Right lobe of liver (tissue), 6 donors: ENCODE measurements around the gene IRF2BP1. TPM values are rescaled to one million over a fixed set of nuclear protein-coding genes. Genes with fewer than 3 reads are reported as not detected.

ENCODE experiments used
- ATAC-seq, 4 donors: fragments of 200-7000 bp; cut with Tn5 transposase; one replicate each; pipeline ENCODE4 v1.9.1; 2020; ENCODE audit warnings: mild to moderate bottlenecking in 4 of 4, moderate library complexity in 4 of 4
- DNase-seq, 3 donors: peaks; one replicate each; pipeline ENCODE4 v3.0.0-alpha.2; 2020
- H3K27ac ChIP-seq, 3 donors: fragments of 200-600 bp; one replicate each; pipeline ENCODE4 v1.8.0; 2022
- H3K27me3 ChIP-seq, 2 donors: fragments of 200-600 bp; one replicate each; pipeline ENCODE4 v1.8.0; 2022
- H3K36me3 ChIP-seq, 4 donors: fragments of 200-600 bp; sonication (generic) in 1 of 4; one replicate each; pipeline versions ENCODE4 v1.5.1 to v1.8.0; 2017 to 2022; ENCODE audit warnings: control low read depth in 1 of 4
- H3K4me1 ChIP-seq, 4 donors: fragments of 200-600 bp; sonication (generic) in 1 of 4; one replicate each; pipeline versions ENCODE4 v1.5.1 to v1.8.0; 2017 to 2022; ENCODE audit warnings: control low read depth in 1 of 4
- H3K4me3 ChIP-seq, 3 donors: fragments of 200-600 bp; one replicate each; pipeline ENCODE4 v1.8.0; 2022
- H3K9me3 ChIP-seq, 4 donors: fragments of 200-600 bp; sonication (generic) in 1 of 4; one replicate each; pipeline versions ENCODE4 v1.5.1 to v1.8.0; 2017 to 2022; ENCODE audit warnings: control low read depth in 1 of 4
- CTCF ChIP-seq, 4 donors: fragments of 200-600 bp in 3 of 4; fragments of 450-650 bp in 1 of 4; IDR thresholded peaks; one replicate each; pipeline versions ENCODE4 v1.5.1 to v1.8.0; 2016 to 2022; ENCODE audit warnings: antibody characterized with exemption in 4 of 4, mild to moderate bottlenecking in 2 of 4
- POLR2A ChIP-seq: fragments of 450-650 bp; IDR thresholded peaks from one replicate; pipeline ENCODE4 v1.6.1; 2017; ENCODE audit warnings: antibody characterized with exemption, mild to moderate bottlenecking
- WGBS: methylation state at CpG from one replicate; pipeline ENCODE4 v1.1.6; 2018; ENCODE audit warnings: low coverage, low lambda C conversion rate; ENCODE audit not compliant: insufficient coverage; ENCODE audit errors: missing lambda C conversion rate; 5-methylcytosine and 5-hydroxymethylcytosine counted together
- intact Hi-C, 2 donors: fragments of 100-400 bp; cut with DNase I; formaldehyde crosslinking; loops; one replicate each; pipeline versions ENCODE4 v1.11.2 to v1.14.1; 2022
- total RNA-seq, 6 experiments: library from RNA; depleted of rRNA in 2 of 6; stranded (reverse); fragments of >200 nt in 2 of 6; fragmentation: NEBNext Ultra II Directional in 3 of 6; extraction: Animal tissue kit (Norgen Biotek cat#: 25700) in 3 of 6; gene quantifications; one replicate each; pipeline versions ENCODE4 v1.1.0 to v1.2.4, GENCODE V29; 2016 to 2023
- donor health status: DM: no; HTN: yes; CAD: no.
- donor health status: DM: no; HTN: no; CAD: no.
- donor health status: DM: no; HTN: no; CAD: no.
- donor health status: DM: no; HTN: yes; CAD: no.
- donor health status: DM: no; HTN: yes; CAD: no.

Gene IRF2BP1
- total RNA-seq, 6 experiments from 2014 or later = 12.8 to 21.5 (median 15.5) TPM

- no peaks in the 10 kb centered on the region for H3K36me3 ChIP-seq
- H3K4me3 ChIP-seq = peak overlapping the region; percentile 82 to 98 (median 92)
- no peaks in the 10 kb centered on the region for H3K27me3 ChIP-seq
- ATAC-seq (no peak), DNase-seq (no peak)
- WGBS = 24% methylated on average over 7 of the region's 11 CpGs
- H3K9me3 ChIP-seq = no peaks in the 10 kb centered on the region
- intact Hi-C loops = no loop called here
- H3K27ac ChIP-seq = peak overlapping the region; percentile 23 to 62 (median 28)
- no peak for TF ChIP-seq POLR2A
- peaks cover 0 to 20% (median 6%) of the 10 kb centered on the region in 4 donors for H3K4me1 ChIP-seq
These were observed 19.4 kb downstream of the IRF2BP1 start for GRCh38 chr19:45866400-45867176.

DNA sequence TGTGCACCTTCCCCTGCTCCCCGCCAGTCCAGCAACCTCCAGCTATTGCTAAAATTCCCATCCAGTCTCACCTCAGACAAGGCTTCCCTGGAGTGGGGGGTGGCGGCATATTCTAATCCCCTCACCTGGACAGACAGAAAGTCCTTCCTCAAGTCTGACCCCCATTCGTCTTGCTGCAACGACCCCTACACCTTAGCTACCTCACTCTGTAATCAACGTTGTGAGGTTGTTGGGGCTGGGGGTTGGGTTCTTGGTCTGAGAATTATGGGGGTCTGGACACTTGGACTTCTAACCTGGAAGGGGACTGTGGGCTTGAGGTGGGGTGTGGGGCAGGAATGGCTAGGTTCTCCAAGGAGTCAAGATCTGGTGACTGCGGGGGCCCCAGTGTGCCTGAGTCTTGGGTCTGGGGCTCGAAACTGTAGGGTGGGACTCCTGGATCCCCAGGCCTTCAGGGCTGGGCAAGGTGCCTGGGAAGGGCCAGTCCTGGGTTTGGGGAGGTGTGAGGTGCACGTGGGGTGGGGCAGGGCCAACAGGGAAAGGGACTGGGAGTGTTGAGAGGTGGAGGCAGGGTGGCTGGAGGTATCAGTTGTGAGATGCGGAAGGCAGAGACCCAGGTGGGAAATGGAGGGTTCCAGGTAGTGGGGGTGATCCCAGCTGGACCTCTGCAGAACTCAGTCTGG is 20.5 kb downstream of the IRF2BP1 start:
- H3K4me3 ChIP-seq = peak overlapping the region; percentile 82 to 98 (median 92)
- H3K36me3 ChIP-seq = no peaks in the 10 kb centered on the region
- H3K27me3 ChIP-seq = no peaks in the 10 kb centered on the region
- 35% methylated on average over 8 of the region's 9 CpGs for WGBS
- ATAC-seq (peak in 3 of 4 donors; percentile 2 to 6 (median 4)), DNase-seq (peak; percentile 58 to 75 (median 72))
- H3K9me3 ChIP-seq = no peaks in the 10 kb centered on the region
- intact Hi-C loops = no loop called here
- TF ChIP-seq CTCF (IDR thresholded peaks at IDR 0.05) = no peak
- peaks cover 0 to 31% (median 12%) of the 10 kb centered on the region in 4 donors for H3K4me1 ChIP-seq
- H3K27ac ChIP-seq = peak overlapping the region; percentile 49 to 62 (median 54)

DNA sequence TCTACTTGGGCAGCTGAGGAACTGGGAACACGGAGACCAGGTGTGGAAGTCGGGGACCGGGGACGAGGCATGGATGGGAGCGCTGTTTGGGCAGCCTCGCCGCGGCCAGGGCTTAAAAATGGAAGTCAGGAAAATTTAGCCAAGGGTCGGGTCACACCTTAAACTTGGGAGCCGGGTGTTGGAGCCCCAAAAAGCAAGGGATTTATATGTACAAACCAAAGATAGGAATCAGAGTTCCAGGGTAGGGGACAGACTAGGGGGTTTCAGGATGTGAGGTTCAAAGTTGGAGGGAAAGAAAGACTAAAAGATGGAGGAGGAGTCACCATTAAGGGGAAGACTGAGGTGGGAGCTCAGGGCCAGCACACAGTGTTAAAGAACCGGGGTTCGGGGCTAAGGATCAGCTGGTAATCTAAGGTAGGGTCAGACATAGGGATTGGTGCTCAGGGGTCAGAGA is 21.3 kb downstream of the IRF2BP1 start:
- no peaks in the 10 kb centered on the region for H3K36me3 ChIP-seq
- ATAC-seq (no peak), DNase-seq (no peak)
- peak overlapping the region; percentile 82 to 98 (median 92) for H3K4me3 ChIP-seq
- TF ChIP-seq CTCF (IDR thresholded peaks at IDR 0.05) (no peak), POLR2A (no peak)
- intact Hi-C loops = no loop called here
- no peaks in the 10 kb centered on the region for H3K27me3 ChIP-seq
- H3K27ac ChIP-seq = peak overlapping the region; percentile 49 to 62 (median 54)
- WGBS = 11% methylated on average over 12 of the region's 12 CpGs
- H3K4me1 ChIP-seq = peaks cover 0 to 36% (median 12%) of the 10 kb centered on the region in 4 donors
- H3K9me3 ChIP-seq = no peaks in the 10 kb centered on the region

DNA sequence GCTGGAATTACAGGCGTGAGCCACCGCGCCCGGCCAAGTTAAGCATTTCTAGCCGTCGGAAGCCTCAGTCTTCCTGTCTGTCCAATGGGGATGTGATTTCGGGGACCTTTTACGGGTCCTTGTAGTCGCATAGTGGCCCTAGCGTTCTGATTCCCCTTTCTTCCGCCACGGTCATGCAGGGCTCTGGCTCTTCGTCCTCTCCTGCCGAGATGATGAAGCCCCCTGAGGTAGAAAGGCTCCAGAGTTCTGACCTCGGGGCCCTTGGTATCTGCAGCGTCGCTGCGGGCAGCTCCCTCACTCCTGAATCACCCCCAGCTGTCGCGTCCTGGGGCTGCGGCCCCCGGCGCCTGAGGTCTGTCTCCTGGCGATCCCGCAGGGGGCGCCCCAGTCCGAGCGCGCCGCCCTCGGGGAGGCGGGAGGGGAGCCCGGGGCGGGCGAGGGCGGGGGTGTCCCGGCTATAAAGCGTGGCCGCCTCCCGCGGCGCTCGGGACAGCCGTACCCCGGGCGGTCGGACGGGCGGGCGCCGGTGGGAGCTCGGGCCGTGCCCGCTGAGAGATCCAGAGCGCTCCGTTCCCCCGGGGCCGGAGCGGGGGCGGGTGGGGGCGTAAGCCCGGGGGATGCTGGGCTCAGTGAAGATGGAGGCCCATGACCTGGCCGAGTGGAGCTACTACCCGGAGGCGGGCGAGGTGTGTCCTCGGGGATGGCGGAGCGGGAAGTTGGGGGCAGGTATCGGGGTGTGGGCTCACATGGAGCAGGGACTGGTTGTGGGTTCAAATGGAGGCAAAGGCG is 21.9 kb downstream of the IRF2BP1 start, which contains the start of gene FOXA3:
FOXA3 (plus strand) TSS at position 487 of the 789 bp plus-strand sequence; CDS start at position 618, 131 bp downstream.
- TF ChIP-seq POLR2A = peak; percentile 84
- peak in 3 of 4 donors; percentile 84 to 94 (median 87) for TF ChIP-seq CTCF (IDR thresholded peaks at IDR 0.05)
- Histone ChIP-seq H3K36me3 (peaks cover 0 to 4% (median 0%) of the 10 kb centered on the region in 4 donors), H3K4me3 (peak within 1 kb of the TSS; percentile 82 to 98 (median 92)), H3K27ac (peak within 1 kb of the TSS; percentile 49 to 62 (median 54)), H3K9me3 (no peaks in the 10 kb centered on the region), H3K27me3 (no peaks in the 10 kb centered on the region), H3K4me1 (peaks cover 0 to 37% (median 12%) of the 10 kb centered on the region in 4 donors)
- peak; percentile 81 to 85 (median 85) for DNase-seq
- intact Hi-C loops = no loop called here
- peak; percentile 67 to 81 (median 75) for ATAC-seq
- 3% methylated on average over 37 of the region's 71 CpGs for WGBS
